GM10266 (cell line): Measurements from ENCODE around the gene FARSA.
"Not testable (repeated sequence)": the region's sequence is repeated elsewhere in the genome, so short reads cannot be mapped to it uniquely, and the experiment has no call there.

Experiments used
- DNase-seq: peaks from one replicate; pipeline ENCODE4 v3.0.0; 2012; ENCODE audit errors: extremely low spot score
- CTCF ChIP-seq: IDR thresholded peaks from 2 replicates; pipeline ENCODE4 v1.5.1; 2012; ENCODE audit warnings: mild to moderate bottlenecking, low read depth; ENCODE audit not compliant: control insufficient read depth, insufficient read depth; ENCODE audit errors: missing control alignments

Gene FARSA

GRCh38 chr19:12959481-12959880, 26.0 kb upstream of the FARSA start:
- no peak for TF ChIP-seq CTCF
- DNase-seq = no peak

DNA sequence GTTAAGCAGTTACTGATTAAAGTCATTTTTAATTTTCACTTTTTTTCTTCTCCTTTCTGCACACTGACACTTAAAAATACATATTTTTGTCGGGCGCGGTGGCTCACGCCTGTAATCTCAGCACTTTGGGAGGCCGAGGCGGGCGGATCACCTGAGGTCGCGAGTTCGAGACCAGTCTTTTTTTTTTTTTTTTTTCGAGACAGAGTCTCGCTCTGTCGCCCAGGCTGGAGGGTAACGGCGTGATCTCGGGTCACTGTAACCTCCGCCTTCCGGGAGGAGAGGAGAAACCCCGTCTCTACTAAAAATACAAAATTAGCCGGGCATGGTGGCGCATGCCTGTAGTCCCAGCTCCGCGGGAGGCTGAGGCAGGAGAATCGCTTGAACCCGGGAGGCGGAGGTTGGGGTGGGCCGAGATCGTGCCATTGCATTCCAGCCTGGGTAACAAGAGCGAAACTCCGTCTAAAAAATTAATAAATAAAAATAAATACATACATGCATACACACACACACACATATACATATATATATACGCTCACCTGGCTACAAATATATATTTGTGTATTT, 24.0 kb upstream of the FARSA start:
- DNase-seq = not testable (repeated sequence)

DNA sequence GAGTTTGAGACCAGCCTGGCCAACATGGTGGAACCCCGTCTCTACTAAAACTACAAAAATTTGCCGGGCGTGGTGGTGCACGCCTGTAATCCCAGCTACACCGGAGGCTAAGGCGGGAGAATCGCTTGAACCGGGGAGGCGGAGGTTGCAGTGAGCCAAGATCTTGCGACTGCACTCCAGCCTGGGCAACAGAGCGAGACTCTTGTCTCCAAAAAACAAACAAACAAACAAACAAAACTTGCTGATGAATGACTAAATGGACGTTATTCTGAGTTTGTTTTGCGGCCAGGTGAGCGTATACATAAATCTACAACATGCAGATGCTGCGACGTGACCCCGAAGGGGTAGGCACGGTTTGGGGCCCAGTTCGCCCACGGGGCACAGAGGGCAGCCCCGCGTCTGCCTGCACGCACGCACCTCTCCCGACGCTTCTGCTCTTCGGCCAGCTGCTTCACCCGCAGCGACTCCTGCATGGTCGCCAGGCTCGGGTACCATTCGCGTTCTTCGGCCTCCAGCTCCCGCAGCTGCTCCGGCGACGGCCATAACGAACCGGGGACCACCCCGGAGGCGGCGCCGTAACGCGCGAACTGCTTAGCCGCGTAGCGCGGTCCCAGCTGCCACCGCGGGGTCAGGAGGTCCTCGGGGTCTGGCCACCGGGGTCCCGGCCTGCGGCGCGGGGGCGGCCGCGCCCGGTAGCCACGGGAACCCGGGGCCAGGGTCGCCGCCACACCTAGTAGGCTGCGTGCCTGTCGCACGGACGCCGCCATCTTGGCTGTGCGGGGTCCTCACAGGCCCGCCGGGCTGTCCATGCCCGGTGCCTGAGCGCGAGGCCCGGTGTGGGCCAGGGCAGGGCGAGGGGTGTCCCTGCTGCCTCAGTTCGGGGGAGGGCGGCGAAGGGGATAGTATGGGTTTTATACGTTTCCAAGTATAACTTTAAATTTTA, 23.2 kb upstream of the FARSA start, which contains the start of gene GADD45GIP1:
GADD45GIP1 (minus strand) TSS at position 778 of the 943 bp plus-strand sequence; CDS start at position 767, 11 bp downstream.
- DNase-seq = peak; percentile 87
- no peak for TF ChIP-seq CTCF

DNA sequence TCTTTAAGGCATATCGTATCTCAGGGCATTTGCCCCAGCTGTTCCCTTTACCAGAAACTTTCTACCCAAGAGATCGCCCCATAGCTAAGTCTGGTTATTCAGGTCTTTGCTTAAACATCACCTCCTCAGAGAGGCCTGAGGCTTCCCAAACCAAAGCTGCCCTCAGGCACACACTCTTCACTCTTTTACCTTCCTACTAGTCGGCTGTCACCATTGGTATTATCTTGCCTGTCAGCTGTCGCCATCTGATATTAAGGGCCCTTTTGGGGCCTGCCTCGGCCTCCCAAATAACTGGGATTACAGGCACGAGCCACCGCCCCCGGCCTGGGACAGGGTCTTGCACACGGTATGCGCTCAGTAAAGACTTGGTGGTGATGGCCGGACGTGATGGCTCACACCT, 22.5 kb upstream of the FARSA start:
- TF ChIP-seq CTCF = no peak
- no peak for DNase-seq

DNA sequence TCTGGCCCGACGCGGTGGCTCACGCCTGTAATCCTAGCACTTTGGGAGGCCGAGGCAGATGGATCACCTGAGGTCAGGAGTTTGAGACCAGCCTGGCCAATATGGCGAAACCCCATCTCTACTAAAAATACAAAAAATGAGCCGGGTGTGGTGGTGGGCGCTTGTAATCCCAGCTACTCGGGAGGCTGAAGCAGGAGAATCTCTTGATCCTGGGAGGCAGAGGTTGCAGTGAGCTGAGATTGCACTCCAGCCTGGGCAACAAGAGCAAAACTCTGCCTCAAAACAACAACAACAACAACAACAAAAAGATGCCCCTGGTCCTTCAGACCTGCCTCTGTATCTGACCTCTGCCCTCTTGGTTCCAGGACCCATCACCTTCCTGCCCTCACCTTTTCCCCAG, 22.1 kb upstream of the FARSA start:
- DNase-seq = not testable (repeated sequence)

- DNase-seq = no peak
- TF ChIP-seq CTCF = no peak
These were observed 21.1 kb upstream of the FARSA start for GRCh38 chr19:12954612-12954962.

DNA sequence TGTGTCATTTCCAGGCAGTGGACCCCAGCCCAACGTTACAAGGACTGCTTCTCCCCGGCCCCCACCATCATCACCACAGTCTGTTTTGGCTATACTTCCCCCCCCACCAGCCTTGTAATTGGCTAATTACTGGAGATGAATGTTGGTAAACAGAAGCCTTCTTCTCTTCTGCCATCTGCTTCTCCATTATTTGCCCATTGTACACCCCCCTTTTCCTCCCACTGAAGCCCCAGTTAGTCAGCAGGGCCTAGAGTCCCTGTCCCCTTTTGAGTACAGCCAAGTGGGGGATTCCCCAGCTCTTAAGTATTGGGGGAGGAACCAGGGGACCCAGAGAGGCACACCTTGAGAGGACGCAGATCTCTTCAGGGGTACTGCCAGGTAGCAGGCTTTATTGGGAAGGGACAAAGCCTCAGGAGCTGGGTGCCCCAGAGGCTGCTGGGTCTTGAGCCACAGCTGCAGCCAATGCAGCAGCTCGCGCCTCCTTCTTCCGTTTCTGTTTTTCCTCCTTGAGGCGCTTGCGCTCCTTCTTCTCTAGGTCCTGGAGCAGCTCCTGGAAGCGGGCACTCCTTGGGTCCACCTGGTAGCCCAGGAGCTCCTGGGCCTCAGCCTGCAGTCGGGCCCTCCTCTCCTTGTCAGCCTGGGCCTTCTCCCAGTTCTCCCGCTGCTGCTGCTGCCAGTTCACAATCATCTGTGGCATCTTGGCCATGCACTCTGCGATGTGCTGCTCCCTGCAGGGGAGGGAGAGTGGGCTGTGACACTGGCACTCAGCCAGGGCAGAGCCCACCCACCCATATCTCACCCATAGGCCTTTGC, 20.5 kb upstream of the FARSA start:
- DNase-seq = no peak
- no peak for TF ChIP-seq CTCF
